Cardiac fibroblast (primary cell): ENCODE data around the gene DMAC2.
A peak's percentile ranks its signal among the peaks of the same experiment; 100 is the strongest.

Experiments
- DNase-seq, 2 donors: peaks; one replicate each; pipeline versions ENCODE4 v3.0.0 to v3.0.0-alpha.2; 2010; ENCODE audit warnings: low read depth in 2 of 2
- H3K4me3 ChIP-seq, 2 donors: replicated peaks in 1 of 2; 1 replicate in 1 of 2; 2 replicates in 1 of 2; pipeline ENCODE4 v1.5.1; 2011; ENCODE audit warnings: low read depth in 2 of 2, low read length in 2 of 2, mild to moderate bottlenecking in 2 of 2, moderate library complexity in 1 of 2
- TF ChIP-seq, protein P1 (sequence below): IDR thresholded peaks from one replicate; pipeline ENCODE4 v1.5.1; 2011; ENCODE audit warnings: low read depth, mild to moderate bottlenecking, low read length, inconsistent platforms

Gene DMAC2

DNA sequence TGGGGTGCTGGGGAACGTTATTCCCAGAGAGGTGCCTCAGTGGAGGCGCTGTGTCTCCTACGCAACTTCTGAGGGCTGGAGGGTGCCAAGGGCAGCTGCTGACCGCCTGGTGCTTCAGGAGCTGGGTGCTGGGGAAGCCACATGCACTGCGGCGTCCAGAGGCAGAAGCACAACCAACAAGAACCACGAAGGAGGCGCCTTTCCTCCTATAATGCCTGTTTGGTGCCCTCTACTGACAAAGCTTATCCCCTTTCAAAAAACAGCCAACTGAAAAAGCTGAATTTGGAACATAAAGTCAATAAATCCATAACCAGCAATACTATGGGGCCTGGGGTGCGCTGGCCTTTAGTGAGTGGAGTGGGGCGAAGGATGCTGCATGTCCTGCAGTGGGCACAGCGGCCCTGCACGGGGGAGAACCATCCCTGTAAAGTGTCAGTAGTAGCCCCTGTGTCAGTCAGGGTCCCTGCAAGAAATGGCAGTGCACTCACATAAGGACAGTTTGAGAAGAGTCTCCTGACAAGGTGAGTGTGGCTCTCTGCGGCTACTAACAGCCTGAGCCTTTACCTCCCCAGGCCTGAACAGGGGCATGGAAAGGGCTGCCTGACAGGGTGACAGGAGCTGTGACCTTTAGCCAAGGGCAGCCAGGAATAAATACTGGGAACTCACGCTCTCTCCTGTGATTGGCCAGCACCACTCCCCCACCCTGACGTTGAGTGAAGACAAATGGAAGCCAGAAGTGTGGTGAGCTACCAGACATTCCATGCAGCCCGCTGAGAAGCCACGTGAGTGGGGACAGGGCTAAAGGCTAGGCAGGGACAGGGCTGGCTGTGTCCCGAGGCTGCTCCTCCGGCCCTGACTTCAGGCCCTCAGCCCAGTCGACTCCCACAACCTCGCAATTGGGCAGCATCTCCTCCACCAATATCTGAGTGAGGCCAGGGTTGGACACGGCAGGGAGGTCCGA, 8.0 kb downstream of the DMAC2 start:
- peak; percentile 40 to 57 for DNase-seq
- H3K4me3 ChIP-seq, result no peak overlapping the region
- TF ChIP-seq, protein P1, sequence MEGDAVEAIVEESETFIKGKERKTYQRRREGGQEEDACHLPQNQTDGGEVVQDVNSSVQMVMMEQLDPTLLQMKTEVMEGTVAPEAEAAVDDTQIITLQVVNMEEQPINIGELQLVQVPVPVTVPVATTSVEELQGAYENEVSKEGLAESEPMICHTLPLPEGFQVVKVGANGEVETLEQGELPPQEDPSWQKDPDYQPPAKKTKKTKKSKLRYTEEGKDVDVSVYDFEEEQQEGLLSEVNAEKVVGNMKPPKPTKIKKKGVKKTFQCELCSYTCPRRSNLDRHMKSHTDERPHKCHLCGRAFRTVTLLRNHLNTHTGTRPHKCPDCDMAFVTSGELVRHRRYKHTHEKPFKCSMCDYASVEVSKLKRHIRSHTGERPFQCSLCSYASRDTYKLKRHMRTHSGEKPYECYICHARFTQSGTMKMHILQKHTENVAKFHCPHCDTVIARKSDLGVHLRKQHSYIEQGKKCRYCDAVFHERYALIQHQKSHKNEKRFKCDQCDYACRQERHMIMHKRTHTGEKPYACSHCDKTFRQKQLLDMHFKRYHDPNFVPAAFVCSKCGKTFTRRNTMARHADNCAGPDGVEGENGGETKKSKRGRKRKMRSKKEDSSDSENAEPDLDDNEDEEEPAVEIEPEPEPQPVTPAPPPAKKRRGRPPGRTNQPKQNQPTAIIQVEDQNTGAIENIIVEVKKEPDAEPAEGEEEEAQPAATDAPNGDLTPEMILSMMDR, result peak; percentile 35

DNA sequence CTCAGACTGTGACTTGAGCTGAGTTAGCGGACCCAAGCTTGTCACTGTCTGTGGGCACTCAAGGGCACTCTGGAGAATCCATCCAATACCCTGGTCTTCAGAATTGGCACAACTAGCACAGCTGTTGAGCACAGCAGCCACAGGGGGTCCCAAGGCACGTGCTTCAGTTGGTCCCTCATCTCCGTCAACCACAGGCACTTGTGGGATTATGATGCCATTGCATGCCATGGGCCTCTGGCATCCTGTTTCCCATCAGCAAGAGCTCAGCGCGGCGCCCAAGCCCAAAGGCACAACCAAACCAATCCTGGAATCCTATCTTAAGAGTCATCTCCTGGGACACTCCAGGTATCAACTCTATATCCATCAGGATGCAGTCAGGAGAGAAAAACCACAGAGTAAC, 8.8 kb downstream of the DMAC2 start:
- DNase-seq, result no peak
- TF ChIP-seq, protein P1, result no peak
- H3K4me3 ChIP-seq, result no peak overlapping the region

DNA sequence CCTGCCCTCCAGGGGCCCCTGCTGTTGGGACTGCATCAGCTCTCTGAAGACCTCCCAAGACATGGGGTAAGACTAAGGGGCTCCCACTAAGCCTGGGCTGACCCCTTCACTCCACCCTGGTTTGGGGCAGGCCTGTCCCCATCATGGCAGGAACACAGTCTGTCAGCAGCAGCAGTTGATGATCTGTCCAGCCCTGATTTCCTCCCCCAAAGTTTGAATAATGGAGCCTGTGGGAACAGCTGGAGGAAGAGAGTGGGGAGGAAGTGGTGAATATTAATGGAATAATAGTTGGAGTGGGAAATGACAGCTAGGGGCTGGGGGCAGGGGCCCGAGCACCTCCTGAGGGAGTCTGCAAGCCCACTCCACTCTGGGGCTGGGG, 11.2 kb downstream of the DMAC2 start:
- H3K4me3 ChIP-seq, result peak overlapping the region in 1 of 2 donors; percentile 53
- TF ChIP-seq, protein P1, result no peak
- DNase-seq, result no peak

DNA sequence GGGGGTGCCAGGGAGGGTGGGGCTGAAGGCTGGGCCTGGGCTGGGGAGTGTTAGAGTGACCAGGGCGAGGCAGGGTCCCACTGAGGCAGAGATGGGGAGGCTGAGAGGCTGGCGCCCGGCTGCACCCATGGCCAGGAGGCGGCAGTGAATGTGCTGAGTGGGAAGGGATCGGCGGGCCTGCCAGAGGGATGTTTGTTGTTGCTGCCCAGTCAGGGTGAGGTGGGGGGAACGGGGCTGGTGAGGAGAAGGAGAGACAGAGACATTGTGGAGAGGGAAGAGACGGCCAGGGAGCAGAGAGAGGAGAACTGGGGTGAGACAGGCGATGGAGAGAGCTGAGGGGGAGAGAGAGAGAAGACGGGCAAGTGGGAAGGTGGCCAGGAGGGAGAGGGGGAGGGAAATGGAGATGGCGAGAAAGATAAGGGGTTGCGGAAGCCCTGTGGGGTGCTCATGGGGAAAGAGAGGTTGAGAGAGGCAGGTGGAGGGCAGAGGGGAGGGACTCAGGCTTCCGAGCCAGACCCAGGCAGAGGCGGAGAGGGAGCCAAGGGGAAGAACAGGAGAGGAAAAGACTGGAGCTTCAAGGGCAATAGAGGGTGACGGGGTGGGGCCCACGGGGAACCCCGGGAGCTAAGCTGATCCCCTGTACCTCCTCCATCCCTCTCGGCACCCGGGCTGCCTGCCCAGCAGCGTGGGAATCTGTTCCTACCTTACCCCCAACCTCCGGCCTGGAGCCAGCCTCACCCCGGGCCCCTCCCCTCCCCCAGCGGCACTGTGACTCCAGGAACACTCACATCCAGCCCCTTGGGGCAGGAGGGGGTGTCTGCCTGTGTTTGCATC, 11.8 kb downstream of the DMAC2 start:
- no peak for DNase-seq
- peak overlapping the region; percentile 29 to 53 for H3K4me3 ChIP-seq
- TF ChIP-seq, protein P1, result no peak

DNA sequence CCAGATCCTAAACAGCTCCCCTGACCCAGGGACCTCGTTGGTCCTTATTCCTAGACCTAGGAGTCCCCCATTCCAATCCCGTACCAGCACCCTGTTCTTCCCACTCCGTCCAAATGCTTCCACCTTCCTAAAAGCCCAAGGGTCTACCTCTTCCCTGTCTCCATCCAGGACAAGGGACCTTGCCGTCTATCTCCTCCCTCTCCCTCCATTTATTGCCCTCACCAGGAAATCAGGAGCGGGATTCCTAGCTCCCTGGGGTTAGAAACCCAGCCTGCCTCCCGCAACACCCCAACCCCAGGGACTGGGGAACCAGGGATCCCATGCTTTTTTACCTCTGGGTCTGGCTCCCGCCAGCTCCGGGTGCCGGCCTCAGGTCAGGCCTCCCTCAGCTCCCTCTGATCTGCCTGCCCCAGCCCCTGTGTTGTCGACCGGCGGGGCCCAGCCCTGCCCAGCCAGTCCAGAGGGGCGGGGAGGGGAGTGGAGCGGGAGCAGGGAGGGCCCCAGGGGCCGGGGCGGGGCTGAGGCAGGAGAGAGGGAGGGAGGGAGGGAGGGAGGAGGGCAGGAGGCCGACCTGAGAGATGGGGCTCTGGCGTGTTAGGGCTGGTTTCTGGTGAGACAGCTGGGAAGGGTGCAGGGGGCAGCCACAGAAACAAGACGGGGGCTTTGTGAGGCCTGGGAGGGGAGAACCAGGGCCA, 12.6 kb downstream of the DMAC2 start, which contains the start of gene B3GNT8:
B3GNT8 (minus strand) TSS at position 423 of the 695 bp plus-strand sequence. CDS start 596 bp downstream, outside the sequence.
- peak within 1 kb of the TSS; percentile 38 to 53 for H3K4me3 ChIP-seq
- TF ChIP-seq, protein P1, result no peak
- DNase-seq, result peak; percentile 52 to 79

DNA sequence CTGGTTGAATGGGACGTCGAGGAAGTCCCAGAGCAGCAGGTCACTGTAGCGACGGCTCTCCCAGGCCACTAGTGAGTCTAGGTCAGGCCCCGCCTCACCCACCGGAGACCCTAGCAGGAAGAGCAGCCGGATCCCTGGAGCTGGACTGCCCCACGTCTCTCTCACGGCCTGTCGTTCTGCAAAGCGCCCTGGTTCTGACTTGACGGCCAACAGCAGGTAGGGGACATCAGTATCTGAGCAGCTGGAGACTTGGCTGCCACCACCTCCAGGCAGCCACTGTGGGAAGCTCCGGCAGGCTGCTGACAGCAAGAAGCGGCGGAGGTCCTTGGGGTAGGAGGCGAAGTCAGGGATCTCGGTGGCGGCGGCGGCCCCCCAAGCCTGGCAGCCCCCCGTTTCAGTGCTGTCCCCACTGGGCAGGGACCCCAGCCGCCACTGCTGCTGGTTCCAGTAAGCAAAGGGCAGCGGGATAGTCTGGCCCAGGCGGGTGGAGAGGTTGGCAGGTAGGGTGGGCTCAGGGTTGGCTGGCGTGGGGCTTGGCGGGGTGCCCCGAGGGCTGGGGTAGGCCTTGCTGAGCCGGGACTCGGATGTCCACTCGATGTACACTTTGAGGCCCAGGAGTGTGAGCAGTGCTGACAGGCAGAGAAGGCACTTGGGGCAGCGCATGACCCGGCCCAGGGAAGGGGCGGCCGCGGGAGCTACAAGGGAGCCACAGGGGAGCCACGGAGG, 13.4 kb downstream of the DMAC2 start:
- peak overlapping the region; percentile 38 to 53 for H3K4me3 ChIP-seq

More for the DNA sequence above, 13.4 kb downstream of the DMAC2 start:
- no peak for DNase-seq
- TF ChIP-seq, protein P1, result no peak
